Activated T-helper 1 cell treated with anti-CD3 and anti-CD28 coated beads, Interleukin-2, amount 50 U/mL, for 16 hours (primary cell): ENCODE results near the gene SDHA.
"Not testable (repeated sequence)": the region's sequence is repeated elsewhere in the genome, so short reads cannot be mapped to it uniquely, and the experiment has no call there.

Source experiments
- DNase-seq, 2 donors: peaks; one replicate each; pipeline ENCODE4 v3.0.0-alpha.2; 2020; ENCODE audit warnings: low read depth in 1 of 2, low spot score in 1 of 2

Gene SDHA

DNA sequence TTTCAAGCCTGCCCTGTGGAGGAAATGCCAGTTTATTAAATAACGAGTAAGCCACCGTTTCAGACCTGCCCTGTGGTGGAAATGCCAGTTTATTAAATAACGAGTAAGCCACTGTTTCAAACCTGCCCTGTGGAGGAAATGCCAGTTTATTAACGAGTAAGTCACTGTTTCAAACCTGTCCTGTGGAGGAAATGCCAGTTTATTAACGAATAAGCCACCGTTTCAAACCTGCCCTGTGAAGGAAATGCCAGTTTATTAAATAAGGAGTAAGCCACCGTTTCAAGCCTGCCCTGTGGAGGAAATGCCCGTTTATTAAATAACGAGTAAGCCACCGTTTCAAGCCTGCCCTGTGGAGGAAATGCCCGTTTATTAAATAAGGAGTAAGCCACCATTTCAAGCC lies 33.9 kb downstream of the SDHA start:
- DNase-seq = not testable (repeated sequence)

DNA sequence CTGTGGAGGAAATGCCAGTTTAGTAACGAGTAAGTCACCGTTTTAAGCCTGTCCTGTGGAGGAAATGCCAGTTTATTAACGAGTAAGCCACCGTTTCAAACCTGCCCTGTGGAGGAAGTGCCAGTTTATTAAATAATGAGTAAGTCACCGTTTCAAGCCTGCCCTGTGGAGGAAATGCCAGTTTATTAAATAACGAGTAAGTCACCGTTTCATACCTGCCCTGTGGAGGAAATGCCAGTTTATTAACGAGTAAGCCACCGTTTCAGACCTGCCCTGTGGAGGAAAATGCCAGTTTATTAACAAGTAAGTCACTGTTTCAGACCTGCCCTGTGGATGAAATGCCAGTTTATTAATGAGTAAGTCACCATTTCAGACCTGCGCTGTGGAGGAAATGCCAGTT lies 34.4 kb downstream of the SDHA start:
- DNase-seq = no peak

DNA sequence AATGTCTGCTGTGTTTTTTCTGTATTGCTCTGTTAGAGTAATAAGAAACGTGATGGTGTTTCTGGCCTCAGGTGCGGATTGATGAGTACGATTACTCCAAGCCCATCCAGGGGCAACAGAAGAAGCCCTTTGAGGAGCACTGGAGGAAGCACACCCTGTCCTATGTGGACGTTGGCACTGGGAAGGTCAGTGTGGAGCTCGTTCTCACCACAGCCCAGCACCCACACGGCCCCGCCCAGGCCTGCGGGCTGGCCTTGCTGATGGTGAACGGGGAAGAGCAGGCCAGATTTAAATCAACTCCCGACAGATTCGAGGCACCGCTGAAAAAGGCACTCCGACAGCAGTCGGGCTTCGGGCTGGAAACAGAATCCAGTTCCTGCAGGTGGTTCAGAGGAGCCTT lies 36.2 kb downstream of the SDHA start:
- not testable (repeated sequence) for DNase-seq

DNA sequence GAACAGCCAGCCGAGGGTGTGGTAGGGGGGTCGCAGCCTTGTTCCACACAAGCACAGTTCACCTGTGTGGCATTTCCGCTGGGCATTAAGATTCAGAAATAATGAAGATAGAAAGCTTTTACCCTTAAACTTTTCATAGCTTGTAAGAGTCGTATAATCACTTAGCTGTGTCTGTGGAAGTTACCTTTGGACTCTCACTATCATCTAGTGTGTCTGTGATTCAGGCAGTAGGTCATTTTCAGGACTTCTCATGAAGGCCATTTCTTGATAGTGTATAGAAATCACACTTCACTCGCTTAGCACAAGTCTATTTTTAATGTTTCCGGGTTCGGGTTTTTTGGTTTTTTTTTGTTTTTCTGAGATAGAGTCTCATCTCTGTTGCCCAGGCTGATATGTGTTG lies 37.0 kb downstream of the SDHA start:
- not testable (repeated sequence) for DNase-seq

DNA sequence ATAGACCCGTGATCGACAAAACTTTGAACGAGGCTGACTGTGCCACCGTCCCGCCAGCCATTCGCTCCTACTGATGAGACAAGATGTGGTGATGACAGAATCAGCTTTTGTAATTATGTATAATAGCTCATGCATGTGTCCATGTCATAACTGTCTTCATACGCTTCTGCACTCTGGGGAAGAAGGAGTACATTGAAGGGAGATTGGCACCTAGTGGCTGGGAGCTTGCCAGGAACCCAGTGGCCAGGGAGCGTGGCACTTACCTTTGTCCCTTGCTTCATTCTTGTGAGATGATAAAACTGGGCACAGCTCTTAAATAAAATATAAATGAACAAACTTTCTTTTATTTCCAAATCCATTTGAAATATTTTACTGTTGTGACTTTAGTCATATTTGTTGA lies 38.2 kb downstream of the SDHA start:
- DNase-seq = not testable (repeated sequence)

DNA sequence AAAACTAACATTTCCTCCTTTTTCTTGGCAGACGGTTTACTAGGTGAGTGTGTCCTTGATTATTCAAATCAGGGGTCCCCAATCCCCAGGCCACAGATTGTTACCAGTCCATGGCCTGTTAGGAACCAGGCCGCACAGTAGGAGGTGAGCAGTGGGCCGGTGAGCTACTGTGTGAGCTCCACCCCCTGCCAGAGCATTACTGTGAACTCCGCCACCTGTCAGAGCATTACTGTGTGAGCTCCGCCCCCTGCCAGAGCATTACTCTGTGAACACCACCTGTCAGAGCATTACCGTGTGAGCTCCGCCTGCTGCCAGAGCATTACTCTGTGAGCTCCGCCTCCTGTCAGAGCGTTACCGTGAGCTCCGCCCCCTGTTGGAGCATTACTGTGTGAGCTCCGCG lies 39.0 kb downstream of the SDHA start:
- DNase-seq = no peak

DNA sequence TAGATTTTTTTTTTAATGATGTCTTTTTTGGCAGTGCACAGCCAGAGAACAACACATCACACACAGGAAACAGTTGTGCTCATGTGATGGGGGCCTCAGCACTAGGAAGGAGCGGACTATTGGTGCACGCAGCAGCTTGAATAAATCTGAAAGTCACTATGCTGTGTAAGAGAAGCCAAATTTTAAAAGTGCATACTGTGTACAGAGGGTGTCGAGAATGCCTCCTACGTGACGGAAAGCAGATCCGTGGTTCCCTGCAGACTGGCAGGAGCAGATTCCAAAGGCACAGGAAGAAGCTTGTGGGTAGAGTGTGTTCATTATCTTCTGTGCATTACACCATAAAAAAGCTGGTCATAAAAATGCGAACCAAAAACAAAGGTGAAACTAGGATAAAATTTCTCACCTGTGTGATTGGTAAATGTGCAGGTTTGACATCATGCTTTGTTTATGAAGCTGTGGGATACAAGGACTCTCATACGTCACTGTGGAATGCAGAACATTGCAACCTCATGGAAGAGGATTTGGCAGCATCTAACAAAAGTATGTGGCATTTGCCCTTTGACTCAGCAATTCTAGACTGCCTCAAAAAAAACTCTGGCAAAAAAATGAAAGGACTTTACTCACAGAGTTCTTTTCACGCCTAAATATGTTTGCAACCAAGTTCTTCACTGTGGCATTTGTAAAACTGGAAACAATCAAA lies 45.3 kb downstream of the SDHA start:
- DNase-seq = not testable (repeated sequence)

DNA sequence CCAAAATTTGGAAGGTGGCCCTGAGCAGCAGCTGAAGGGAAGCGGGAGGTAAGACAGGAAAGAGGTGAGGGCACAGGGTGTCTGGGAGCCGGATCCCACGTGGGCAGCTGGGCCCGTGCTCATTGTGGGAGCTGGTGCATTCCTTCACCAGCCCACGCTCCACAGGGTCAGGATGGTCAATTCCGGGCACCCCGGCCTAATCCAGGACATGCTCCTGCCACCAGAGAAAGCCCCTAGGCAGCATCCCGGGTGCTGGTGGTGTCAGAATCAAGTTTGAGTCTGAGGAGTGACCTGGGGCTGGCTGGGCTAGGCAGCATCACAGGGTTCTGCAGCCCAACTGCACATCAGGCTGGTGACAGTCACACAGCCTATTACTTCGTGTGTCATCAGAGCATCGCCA lies 46.2 kb downstream of the SDHA start:
- no peak for DNase-seq

DNA sequence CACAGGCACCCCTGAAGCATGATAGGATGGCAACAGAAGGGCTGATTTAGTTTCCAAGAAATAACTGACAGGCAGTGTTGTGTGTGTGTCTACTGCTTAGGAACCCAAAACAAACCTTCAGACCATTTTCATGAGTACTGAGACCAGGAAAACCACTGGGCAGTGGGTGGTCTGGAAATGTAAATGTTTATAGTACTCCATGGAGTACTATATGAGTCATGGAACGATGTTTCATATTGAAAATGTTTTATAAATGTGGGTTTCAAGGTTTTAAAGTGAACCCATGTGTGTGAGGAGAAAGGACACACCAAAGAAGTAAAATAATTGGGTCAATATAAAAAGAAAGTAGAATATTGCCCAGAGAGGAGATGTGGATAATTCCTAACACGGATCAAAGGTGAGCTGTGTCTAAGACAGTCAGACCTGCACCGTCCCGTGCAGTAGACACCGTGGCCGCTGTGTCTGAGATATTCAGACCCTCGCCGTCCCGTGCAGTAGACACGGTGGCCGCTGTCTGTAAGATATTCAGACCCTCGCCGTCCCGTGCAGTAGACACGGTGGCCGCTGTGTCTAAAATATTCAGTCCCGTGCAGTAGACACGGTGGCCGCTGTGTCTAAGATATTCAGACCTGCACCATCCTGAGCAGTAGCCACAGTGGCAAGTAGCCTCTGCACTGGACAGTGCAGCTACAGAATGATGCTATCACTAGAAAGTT lies 48.3 kb downstream of the SDHA start:
- DNase-seq = not testable (repeated sequence)

DNA sequence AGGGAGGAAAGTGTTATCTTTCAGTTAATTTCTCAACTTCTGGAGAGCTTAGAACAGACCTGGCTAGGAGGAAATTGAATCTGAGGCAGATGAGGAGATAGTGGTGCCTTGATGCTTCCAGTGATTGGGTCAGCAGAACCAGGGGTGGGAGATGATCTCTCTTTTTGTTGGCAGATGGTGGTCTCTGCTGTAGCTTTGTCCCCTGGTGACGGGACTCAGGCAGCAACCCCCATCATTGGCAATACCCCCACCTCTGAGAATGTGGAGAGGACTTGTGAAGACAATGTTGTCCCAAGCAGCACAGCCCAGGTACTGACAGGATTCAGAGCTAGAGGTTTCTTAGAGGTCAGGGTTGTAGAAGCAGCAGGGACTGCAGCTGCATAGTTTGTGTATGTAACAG lies 49.6 kb downstream of the SDHA start:
- DNase-seq = no peak

DNA sequence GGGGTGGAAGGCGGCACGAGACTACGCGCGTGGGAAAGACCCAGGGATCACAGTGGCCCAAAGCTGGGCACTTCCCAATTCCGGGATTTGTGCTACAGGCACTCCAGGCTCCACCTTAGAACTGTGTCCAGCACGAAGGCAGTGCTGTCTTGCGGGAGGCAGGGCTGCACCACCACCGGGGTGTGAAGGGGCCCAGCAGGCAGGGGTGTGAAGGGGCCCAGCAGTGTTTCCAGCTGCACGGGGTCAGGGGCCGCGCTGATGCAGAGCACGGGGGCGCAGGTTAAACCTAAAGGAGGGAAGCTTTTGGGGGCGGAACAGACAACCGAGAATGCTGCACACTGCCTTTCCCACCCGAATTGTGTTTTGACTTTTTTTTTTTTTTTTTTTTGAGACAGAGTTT lies 52.2 kb downstream of the SDHA start:
- DNase-seq = no peak

DNA sequence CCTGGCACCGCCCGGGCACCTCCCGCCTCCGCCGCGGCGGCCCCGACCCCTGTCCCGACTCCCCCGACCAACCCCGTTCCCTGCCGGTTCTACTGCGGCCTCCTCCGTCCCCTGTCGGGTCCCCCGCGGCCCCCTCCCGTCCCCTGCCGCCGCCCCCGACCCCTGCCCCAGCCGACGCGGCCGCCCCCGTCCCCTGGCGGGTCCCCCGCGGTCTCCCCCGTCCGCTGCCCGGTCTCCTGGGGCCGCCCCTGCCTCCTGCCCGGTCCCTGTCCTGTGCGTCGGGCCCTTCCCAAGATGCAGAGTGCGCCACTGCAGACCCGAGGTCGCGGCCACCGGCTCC lies 53.7 kb downstream of the SDHA start:
- not testable (repeated sequence) for DNase-seq

DNA sequence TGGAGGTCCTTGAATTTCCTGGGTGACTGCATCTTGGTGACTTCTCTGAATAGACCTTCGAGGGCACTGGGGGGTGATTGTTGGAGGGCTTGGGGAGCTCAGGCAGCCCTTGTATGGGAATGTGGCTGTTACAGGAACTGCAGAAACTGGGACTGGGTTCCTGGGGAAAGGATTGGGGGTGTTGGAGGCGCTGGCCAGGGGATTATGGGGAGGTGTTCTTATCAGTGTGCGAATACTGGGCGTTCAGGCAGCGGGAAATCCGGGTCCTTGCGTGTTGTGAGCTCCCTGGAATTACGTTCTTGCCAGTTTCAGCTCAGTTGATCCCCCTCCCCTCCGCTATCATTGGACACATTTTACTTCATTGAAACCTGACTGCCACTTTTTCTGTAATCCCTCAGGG lies 55.0 kb downstream of the SDHA start:
- DNase-seq = not testable (repeated sequence)

DNA sequence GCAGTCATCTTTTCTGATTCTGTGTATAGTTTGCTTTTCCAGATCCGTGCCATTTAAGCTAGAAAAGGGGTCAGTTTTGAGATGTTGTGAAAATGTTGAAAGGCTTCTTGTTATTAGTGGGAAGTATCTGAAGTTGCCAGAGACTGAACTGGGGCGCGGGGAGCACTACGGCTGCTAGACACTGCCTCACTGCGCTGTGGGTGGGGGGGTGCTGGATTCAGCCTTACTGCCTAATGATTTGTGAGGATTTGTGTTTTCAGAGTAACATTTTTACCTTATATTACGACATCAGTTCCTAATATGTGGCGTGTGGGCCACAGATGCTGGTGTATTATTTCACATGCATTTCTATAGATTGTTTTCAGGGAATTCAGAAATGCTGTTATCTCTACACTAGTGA lies 55.4 kb downstream of the SDHA start:
- not testable (repeated sequence) for DNase-seq

DNA sequence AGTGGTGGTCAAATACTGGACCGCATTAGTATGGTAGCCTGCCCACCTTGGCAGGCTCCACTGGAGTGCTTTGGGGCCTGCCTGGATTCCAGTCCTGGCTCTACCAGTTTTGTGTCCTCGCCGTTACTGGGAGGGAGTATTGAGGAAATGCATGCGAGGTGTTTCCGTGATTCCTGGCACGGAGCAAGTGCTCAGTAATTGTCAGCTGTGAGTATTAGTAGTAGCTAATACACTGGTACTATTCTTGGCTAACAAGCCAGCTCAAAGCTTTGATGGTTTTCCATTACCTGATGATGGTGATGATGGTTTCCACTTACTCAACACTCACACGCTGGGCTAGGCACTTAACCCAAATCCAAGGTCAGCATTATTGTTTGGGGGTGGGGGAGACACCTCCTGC lies 56.2 kb downstream of the SDHA start:
- not testable (repeated sequence) for DNase-seq

DNA sequence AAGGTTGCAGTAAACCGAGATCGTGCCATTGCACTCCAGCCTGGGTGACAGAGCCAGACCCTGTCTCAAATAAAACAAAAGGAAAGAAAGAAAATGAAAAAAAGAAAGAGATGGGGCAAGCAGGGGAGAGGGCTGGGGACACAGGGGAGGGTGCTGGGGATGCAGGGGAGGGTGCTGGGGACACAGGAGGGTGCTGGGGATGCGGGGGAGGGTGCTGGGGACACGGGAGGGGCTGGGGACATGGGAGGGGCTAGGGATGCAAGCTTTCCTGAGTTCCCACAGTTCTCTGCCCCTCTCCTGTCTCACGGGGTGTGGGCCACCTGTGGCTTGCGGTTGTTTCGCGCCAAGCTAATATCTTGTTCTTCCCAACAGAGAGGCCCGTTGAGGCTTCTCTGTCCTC lies 60.5 kb downstream of the SDHA start:
- no peak for DNase-seq

DNA sequence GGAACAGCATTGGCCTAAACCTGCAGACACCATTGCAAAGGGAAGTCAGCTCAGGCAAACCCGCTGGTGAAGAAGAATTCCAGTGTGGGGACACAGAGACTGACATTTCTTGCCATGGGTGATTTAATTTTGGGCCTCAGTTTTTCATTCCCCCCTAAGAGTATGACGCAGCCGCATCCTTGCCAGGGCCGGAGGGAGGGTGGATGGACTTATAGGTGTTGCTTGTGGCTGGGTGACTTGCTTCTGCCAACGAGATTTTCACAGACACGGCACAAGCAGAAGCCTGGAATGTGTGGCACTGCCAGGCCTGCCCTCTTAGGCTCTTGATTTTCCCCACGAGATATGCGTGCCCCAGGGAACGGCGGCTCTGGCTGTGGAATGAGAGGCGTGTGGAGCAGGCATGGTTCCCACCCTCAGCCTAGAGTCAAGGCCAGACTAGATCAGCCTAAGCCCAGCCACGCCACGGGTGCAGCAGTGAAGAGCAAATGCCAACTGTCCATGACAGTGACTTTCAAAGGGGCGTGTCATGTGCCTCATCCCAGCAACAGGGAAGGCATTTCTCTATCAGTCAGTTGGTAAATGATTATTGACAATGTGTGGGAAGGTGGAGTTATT lies 61.0 kb downstream of the SDHA start:
- not testable (repeated sequence) for DNase-seq

DNA sequence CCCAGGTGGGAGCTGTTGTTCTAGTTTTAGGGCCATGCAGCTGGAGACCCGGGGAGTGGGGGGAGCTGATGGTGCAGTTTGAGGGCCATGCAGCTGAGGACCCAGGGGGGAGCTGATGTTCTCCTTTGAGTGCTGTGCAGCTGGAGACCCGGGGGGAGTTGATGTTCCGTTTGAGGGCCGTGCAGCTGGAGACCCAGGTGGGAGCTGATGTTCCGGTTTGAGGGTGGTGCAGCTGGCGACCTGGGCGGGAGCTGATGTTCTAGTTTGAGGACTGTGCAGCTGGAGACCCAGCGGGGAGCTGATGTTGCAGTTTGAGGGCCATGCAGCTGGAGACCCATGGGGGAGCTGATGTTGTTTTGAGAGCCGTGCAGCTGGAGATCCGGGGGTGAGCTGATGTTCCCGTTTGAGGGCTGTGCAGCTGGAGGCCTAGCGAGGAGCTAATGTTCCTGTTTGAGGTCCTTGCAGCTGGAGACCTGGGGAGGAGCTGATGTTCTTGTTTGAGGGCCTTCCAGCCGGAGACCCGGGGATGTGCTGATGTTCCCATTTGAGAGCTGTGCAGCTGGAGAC lies 68.0 kb downstream of the SDHA start:
- no peak for DNase-seq

DNA sequence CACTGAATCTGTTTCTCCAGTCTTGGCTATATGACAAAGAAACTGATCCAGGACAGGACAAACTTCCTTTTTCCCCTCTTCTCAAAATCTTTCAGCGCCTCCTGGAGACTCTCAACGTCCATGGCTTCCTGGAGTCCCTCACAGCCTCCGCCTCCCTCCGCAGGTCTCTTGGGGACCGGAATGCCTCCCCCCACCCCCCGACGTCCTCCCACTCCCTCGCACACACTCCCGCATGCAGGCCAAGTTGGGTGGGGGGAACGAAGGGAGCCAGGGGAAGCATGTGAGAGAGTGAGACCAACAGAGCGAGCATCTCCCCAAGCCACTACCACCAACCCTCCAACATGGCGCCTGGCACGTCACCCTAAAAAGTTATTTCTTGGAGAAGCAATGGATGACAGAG lies 72.1 kb downstream of the SDHA start:
- not testable (repeated sequence) for DNase-seq

DNA sequence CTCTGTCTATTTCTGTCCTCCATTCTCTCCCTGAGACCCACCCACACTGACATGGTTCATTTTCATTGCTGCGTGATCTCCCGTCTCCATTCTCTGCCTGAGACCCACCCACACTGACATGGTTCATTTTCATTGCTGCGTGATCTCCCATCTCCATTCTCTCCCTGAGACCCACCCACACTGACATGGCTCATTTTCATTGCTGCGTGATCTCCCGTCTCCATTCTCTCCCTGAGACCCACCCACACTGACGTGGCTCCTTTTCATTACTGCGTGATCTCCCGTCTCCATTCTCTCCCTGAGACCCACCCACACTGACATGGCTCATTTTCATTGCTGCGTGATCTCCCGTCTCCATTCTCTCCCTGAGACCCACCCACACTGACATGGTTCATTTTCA lies 73.2 kb downstream of the SDHA start:
- DNase-seq = not testable (repeated sequence)

DNA sequence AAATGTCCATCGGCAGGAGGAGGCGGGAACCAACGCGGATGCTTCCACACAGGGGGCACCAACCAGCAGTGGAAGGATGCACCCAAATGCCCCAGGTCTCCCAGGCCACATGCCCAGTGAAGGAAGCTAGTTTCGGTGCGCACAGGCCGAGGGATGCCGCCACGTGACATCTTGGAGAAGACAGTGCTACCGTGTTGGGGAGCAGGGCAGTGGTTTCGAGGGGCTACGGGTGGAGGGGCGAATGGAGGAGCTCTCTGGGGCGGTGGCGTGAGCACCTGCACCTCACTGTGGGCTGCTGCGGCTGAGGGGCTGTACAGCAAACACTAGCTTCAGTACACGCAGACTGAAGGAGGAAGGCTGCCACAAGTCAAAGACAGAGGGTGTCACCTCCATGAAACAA lies 76.7 kb downstream of the SDHA start:
- not testable (repeated sequence) for DNase-seq

DNA sequence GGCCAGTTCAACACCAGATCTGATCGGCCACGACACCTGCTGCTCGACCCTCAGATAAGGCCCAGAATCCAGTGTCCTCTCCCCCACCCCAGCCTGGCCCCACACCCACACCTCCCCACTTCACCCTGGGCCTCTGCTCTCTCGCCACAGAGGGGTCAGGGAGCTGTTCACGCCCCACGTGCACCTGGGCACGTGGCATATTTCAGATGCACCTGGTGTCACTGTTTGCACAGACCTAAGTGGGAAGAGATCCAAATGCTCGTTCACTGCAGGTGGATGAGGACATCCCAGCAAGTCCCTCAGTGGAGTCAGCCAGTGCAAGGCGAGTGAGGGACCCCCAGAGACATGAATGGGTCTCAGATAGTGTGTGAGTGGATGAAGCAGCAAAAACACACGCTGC lies 78.1 kb downstream of the SDHA start:
- not testable (repeated sequence) for DNase-seq
